AG04449 (cell line): ENCODE measurements around the gene FASTK.

Experiments used
- CTCF ChIA-PET: fragments of 350-600 bp; formaldehyde crosslinking; extraction: SDS; loops from one replicate; lab custom pipeline; 2021; ENCODE audit warnings: antibody characterized with exemption; lab: Yijun Ruan, JAX
- POLR2A ChIA-PET: fragments of 400-600, 350-600 bp; formaldehyde crosslinking; extraction: SDS; loops from one replicate; lab custom pipeline; 2020; ENCODE audit warnings: antibody characterized with exemption, inconsistent platforms; lab: Yijun Ruan, JAX
- DNase-seq: peaks from one replicate; pipeline ENCODE4 v3.0.0-alpha.2; 2010; ENCODE audit warnings: low read depth, low spot score
- H3K4me3 ChIP-seq: 2 replicates; pipeline ENCODE4 v1.5.1; 2011; ENCODE audit warnings: low read depth, mild to moderate bottlenecking, control low read depth, low read length
- TF ChIP-seq, protein P1 (sequence below): IDR thresholded peaks from one replicate; pipeline ENCODE4 v1.5.1; 2011; ENCODE audit warnings: mild to moderate bottlenecking, moderate library complexity, low read length, control low read depth, inconsistent platforms; ENCODE audit not compliant: insufficient read depth; ENCODE audit errors: missing control alignments

FASTK gene

DNA sequence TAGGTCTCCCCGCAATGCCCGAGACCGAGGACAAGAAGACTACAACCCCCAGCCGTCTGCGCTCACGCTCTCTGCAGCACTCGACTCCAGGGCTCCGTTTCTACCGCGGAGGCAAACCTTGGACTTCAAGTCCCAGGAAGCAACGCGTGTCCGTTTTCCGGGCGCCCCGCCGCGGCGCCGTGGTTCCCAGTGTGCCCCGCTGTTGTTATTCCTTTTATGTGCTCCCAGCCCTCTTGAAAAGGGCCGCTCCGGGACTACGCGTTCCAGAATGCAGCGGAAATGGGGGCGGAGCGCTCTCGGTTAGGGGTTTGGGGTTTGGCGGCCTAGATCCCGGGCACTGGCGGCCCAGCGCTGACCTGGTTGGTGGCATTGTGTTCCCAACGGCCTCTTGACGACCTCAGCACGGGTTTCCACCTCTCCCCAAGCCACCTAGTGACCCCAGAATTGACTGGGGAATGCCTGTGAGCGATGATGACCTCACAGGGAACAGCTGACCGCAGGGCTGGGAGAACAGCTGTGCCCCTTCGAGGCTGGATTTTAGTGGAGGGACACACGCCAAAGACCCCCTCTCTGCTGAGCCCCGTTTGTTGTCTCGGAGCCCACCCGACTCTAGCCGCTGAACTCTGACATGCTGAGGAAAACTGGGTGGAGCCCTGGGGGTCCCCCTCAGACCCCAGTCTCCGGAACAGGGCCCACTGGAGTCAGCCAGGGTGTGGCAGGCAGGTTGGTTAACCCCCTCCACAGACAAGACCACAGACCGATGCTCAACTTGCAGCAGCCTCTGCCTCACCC lies 22.4 kb downstream of the FASTK start:
- CTCF ChIA-PET, result interaction anchor here (0.9 to 2.4 kb wide), 6 partner anchors 19 to 55 kb away, joined by 3 to 11 read pairs (median 4); no protein-coding TSS in a partner anchor
- POLR2A ChIA-PET, result interaction anchor here (1.1 to 1.7 kb wide), 2 partner anchors 23 to 30 kb away, joined by 6 to 9 read pairs; partner anchors contain the start of genes ABCB8 and FASTK

DNA sequence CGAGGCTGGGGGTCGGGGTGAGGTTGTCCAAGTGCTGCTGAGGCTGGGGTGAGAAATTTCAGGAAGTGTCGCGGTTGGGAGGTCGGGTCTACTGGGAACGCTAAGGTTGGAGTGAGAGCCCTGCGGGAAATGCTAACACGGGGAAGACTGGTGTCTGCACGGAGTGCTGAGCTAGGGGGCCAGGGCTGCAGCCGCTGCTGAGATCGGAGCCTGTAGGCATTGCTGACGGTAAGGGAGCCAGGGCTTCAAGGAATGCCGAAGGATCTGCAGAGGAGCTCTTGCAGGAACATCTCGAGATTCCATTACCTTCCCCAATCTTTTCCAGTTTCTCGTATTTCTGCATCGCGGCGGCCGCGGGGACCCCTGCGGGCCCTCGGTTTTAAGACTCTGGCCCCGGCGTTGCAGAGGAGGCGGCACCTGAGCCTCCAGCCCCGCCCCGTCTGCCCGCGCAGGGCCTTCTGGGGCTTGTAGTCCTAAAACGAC lies 23.1 kb downstream of the FASTK start, which contains the start of gene CDK5:
TSS of gene CDK5 (minus strand) at position 392 of the 483 bp plus-strand sequence. CDS start at position 343, 49 bp downstream.
- no peak for DNase-seq
- peak within 1 kb of the TSS; percentile 73 for H3K4me3 ChIP-seq
- ChIA-PET CTCF (interaction anchor here (0.9 to 1.7 kb wide), 4 partner anchors 26 to 56 kb away, joined by 3 to 5 read pairs (median 4); no protein-coding TSS in a partner anchor), POLR2A (interaction anchor here (1.7 kb wide), 1 partner anchor 29 kb away, joined by 9 read pairs; the partner anchor contains the start of gene ABCB8)
- TF ChIP-seq, protein P1, sequence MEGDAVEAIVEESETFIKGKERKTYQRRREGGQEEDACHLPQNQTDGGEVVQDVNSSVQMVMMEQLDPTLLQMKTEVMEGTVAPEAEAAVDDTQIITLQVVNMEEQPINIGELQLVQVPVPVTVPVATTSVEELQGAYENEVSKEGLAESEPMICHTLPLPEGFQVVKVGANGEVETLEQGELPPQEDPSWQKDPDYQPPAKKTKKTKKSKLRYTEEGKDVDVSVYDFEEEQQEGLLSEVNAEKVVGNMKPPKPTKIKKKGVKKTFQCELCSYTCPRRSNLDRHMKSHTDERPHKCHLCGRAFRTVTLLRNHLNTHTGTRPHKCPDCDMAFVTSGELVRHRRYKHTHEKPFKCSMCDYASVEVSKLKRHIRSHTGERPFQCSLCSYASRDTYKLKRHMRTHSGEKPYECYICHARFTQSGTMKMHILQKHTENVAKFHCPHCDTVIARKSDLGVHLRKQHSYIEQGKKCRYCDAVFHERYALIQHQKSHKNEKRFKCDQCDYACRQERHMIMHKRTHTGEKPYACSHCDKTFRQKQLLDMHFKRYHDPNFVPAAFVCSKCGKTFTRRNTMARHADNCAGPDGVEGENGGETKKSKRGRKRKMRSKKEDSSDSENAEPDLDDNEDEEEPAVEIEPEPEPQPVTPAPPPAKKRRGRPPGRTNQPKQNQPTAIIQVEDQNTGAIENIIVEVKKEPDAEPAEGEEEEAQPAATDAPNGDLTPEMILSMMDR, result no peak

More for the DNA sequence above, 22.4 kb downstream of the FASTK start:
- DNase-seq, result peak; percentile 98
- peak overlapping the region; percentile 73 for H3K4me3 ChIP-seq
- TF ChIP-seq, protein P1, result no peak

DNA sequence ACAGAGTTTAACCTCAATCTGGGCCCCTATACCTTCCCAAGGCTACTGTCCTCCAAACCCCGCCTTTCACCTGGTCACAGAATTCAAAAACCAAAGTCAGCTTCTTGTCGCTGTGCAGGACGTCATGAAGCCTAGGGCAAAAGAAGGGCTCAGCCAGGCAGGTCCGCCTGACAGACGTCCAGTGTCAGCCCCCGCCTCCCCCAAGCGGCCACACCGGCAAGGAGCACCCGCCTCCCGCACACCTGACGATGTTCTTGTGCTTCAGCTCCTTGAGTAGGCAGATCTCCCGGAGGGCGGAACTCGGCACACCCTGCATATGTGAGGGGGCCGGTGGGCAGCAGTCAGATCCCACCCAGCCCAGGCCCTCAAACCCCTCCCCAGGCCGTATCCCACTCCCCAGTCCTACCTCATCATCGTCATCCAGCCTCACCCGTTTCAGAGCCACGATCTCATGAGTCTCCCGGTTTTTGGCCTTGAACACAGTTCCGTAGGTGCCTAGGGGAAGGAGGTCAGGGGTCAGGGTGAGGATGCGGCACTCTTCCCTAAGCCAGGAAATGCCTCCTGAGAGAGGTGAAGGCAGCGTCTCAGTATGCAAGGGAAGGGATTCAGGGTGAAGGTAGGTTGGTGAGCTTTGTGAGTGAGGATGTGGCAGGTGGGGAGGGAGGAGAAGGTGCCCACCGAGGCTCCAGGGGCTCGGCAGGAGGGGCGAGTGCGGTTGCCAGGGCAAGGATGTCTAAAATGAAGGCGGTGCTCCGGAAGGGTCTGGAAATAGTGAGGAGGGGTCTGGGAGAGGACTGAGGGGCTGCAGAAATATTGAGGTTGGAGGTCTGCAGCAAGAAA lies 23.7 kb downstream of the FASTK start:
- ChIA-PET CTCF (interaction anchor here (0.9 to 1.2 kb wide), 3 partner anchors 25 to 55 kb away, joined by 3 to 5 read pairs (median 3); no protein-coding TSS in a partner anchor), POLR2A (no interaction called here)
- no peak for DNase-seq
- peak overlapping the region; percentile 73 for H3K4me3 ChIP-seq
- TF ChIP-seq, protein P1, result no peak

DNA sequence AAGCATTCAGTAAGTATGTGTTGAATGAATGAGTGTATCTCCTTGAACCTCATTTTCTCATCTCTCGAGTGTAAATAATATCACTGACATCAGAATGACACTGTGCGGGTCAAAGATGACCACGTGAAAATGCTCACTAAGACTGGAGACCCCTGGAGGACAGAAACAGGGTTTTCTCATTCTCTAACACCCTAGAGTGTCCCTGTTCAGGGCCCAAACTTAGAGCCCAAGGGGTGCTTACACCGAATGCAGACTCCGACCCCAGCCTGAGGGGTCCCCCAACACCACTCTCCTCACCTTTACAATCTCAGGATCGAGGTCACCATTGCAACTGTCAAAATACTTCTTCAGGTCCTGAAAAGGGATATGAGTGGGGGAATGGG lies 24.3 kb downstream of the FASTK start:
- ChIA-PET POLR2A (no interaction called here), CTCF (no interaction called here)
- DNase-seq, result no peak
- H3K4me3 ChIP-seq, result no peak overlapping the region
- TF ChIP-seq, protein P1, result no peak

DNA sequence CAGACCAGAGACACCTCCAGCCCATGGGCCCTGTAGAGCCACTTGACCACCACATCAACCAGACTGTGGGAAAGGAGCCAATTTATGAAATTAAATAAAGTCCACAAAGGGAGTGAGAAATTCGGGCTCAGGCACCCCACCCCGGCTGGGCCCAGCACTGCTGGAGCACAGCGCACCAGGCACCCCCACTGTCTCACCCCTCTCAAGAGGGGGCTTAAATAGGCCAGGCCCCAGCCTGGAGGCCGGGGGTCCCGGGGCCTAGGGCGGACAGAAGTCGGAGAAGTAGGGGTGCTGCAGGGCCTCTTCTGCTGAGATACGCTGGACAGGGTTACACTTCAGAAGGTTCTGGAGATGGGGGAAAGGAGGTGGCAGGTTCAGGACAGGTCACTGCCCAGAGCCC lies 26.9 kb downstream of the FASTK start:
- no peak for DNase-seq
- POLR2A ChIA-PET, result no interaction called here
- CTCF ChIA-PET, result no interaction called here
- TF ChIP-seq, protein P1, result no peak
- H3K4me3 ChIP-seq, result no peak overlapping the region

DNA sequence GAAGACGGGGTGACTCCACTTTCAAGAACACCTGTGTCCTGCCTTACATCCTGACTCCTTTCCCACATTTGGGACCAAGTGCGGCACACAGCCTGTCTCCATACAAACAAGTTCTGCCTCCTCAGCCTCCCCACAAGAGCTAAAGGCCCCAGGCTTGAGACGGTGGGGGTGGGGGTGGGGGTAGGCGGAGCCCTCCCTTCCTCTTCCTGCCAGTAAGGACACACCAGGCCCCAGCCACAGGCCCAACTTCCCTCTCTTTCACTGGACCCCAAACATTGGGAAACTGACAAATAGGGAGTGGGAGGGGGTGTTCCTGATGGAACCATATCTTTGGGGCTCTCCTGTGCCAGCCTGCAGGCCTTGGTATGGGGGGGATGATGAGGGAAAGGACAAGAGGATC lies 27.5 kb downstream of the FASTK start:
- TF ChIP-seq, protein P1, result no peak
- POLR2A ChIA-PET, result no interaction called here
- no peak for DNase-seq
- no peak overlapping the region for H3K4me3 ChIP-seq
- CTCF ChIA-PET, result interaction anchor here (1.9 kb wide), 1 partner anchor 58 kb away, joined by 8 read pairs; no protein-coding TSS in a partner anchor
